ENCODE measurements around the gene TMEFF1.
"Not testable (repeated sequence)": the region's sequence is repeated elsewhere in the genome, so short reads cannot be mapped to it uniquely, and the experiment has no call there.

GRCh38 chr9:100507350-100507749 lies 34.4 kb downstream of the TMEFF1 start:
- TF ChIP-seq, protein P1, sequence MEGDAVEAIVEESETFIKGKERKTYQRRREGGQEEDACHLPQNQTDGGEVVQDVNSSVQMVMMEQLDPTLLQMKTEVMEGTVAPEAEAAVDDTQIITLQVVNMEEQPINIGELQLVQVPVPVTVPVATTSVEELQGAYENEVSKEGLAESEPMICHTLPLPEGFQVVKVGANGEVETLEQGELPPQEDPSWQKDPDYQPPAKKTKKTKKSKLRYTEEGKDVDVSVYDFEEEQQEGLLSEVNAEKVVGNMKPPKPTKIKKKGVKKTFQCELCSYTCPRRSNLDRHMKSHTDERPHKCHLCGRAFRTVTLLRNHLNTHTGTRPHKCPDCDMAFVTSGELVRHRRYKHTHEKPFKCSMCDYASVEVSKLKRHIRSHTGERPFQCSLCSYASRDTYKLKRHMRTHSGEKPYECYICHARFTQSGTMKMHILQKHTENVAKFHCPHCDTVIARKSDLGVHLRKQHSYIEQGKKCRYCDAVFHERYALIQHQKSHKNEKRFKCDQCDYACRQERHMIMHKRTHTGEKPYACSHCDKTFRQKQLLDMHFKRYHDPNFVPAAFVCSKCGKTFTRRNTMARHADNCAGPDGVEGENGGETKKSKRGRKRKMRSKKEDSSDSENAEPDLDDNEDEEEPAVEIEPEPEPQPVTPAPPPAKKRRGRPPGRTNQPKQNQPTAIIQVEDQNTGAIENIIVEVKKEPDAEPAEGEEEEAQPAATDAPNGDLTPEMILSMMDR (conservative IDR thresholded peaks at IDR 0.05 in 1 of 2, IDR thresholded peaks at IDR 0.05 in 1 of 2; ENCODE audit: low read depth in 1 of 2, low read length in 2 of 2): not testable (repeated sequence)
- TF ChIP-seq EZH2 (IDR thresholded peaks at IDR 0.05; ENCODE audit: low read length, missing control alignments): not testable (repeated sequence)
